DMS153 (cell line): ENCODE results near the gene BBX.

Experiments used
- DNase-seq: peaks from one replicate; lab custom pipeline; 2025; lab: John Stamatoyannopoulos, UW

Gene BBX

GRCh38 chr3:107752202-107752990, 229.6 kb downstream of the BBX start:
- DNase-seq: peak; percentile 57

GRCh38 chr3:107753494-107753893, 230.7 kb downstream of the BBX start:
- peak; percentile 5 for DNase-seq

- no peak for DNase-seq
Observed at GRCh38 chr3:107753976-107754375, 231.2 kb downstream of the BBX start.

GRCh38 chr3:107756649-107757048, 233.9 kb downstream of the BBX start:
- no peak for DNase-seq

- DNase-seq: no peak
Observed at GRCh38 chr3:107757140-107757539, 234.4 kb downstream of the BBX start.

- no peak for DNase-seq
Observed at GRCh38 chr3:107760144-107760543, 237.4 kb downstream of the BBX start.

GRCh38 chr3:107761391-107761790, 238.6 kb downstream of the BBX start:
- DNase-seq: no peak

- no peak for DNase-seq
Observed at GRCh38 chr3:107765524-107765923, 242.8 kb downstream of the BBX start.

- no peak for DNase-seq
Observed at GRCh38 chr3:107767897-107768605, 245.3 kb downstream of the BBX start.

- no peak for DNase-seq
Observed at GRCh38 chr3:107769882-107770281, 247.1 kb downstream of the BBX start.

- DNase-seq: no peak
Observed at GRCh38 chr3:107772016-107772415, 249.3 kb downstream of the BBX start.

- DNase-seq: no peak
Observed at GRCh38 chr3:107775974-107776373, 253.2 kb downstream of the BBX start.

- no peak for DNase-seq
Observed at GRCh38 chr3:107781253-107781652, 258.5 kb downstream of the BBX start.

- DNase-seq: no peak
Observed at GRCh38 chr3:107782054-107782453, 259.3 kb downstream of the BBX start.

GRCh38 chr3:107790612-107791011, 267.9 kb downstream of the BBX start:
- no peak for DNase-seq

- no peak for DNase-seq
Observed at GRCh38 chr3:107791027-107791426, 268.3 kb downstream of the BBX start.

- no peak for DNase-seq
Observed at GRCh38 chr3:107791450-107791849, 268.7 kb downstream of the BBX start.

- no peak for DNase-seq
Observed at GRCh38 chr3:107794664-107795443, 272.1 kb downstream of the BBX start.

GRCh38 chr3:107795514-107796094, 272.8 kb downstream of the BBX start:
- no peak for DNase-seq

- DNase-seq: no peak
Observed at GRCh38 chr3:107796791-107797190, 274.0 kb downstream of the BBX start.

- DNase-seq: no peak
Observed at GRCh38 chr3:107797586-107797985, 274.8 kb downstream of the BBX start.

- no peak for DNase-seq
Observed at GRCh38 chr3:107798381-107798780, 275.6 kb downstream of the BBX start.
